Neural progenitor cell (in vitro differentiated cells): ENCODE measurements around the gene DGLUCY. TPM values are rescaled to one million over a fixed set of nuclear protein-coding genes. Genes with fewer than 3 reads are reported as not detected.

ENCODE experiments used
- DNase-seq: peaks from one replicate; pipeline ENCODE4 v3.0.0-alpha.2; 2016; ENCODE audit warnings: low spot score
- H2AFZ ChIP-seq: fragments of 200-600 bp; sonication (generic); replicated peaks from 2 replicates; pipeline ENCODE4 v1.6.1; 2016; ENCODE audit warnings: antibody characterized with exemption
- H3F3A ChIP-seq: fragments of 200-600 bp; sonication (generic); 2 replicates; pipeline ENCODE4 v1.6.1; 2016; ENCODE audit warnings: antibody characterized with exemption, low read depth
- H3K27ac ChIP-seq: fragments of 200-600 bp; sonication (generic); 2 replicates; pipeline ENCODE4 v1.5.1; 2016; ENCODE audit warnings: mild to moderate bottlenecking
- H3K27me3 ChIP-seq: fragments of 200-600 bp; sonication (generic); 2 replicates; pipeline ENCODE4 v1.6.1; 2016; ENCODE audit warnings: mild to moderate bottlenecking, moderate library complexity
- H3K36me3 ChIP-seq: fragments of 200-600 bp; sonication (generic); 2 replicates; pipeline ENCODE4 v1.5.1; 2016
- H3K4me1 ChIP-seq: fragments of 200-600 bp; sonication (generic); 2 replicates; pipeline ENCODE4 v1.6.1; 2016; ENCODE audit warnings: mixed run types
- H3K4me2 ChIP-seq: fragments of 200-600 bp; sonication (generic); 2 replicates; pipeline ENCODE4 v1.6.1; 2016
- H3K4me3 ChIP-seq: fragments of 200-600 bp; sonication (generic); 2 replicates; pipeline ENCODE4 v1.5.1; 2016
- H3K79me2 ChIP-seq: fragments of 200-600 bp; sonication (generic); 2 replicates; pipeline ENCODE4 v1.6.1; 2016; ENCODE audit warnings: low read depth
- H3K9ac ChIP-seq: fragments of 200-600 bp; sonication (generic); 2 replicates; pipeline ENCODE4 v1.6.1; 2016
- H3K9me3 ChIP-seq: fragments of 200-600 bp; sonication (generic); 2 replicates; pipeline ENCODE4 v1.5.1; 2016; ENCODE audit warnings: low read depth
- H4K20me1 ChIP-seq: fragments of 200-600 bp; sonication (generic); 2 replicates; pipeline ENCODE4 v1.6.1; 2016; ENCODE audit warnings: low read depth
- H3K27ac Mint-ChIP-seq: 3 replicates; pipeline ENCODE4 v1.8.0; 2021; ENCODE audit warnings: mixed read lengths
- H3K27me3 Mint-ChIP-seq: 2 replicates; pipeline ENCODE4 v1.8.0; 2022; ENCODE audit warnings: low read depth, mild to moderate bottlenecking, inconsistent platforms, moderate library complexity, mixed read lengths; ENCODE audit not compliant: insufficient read depth
- H3K36me3 Mint-ChIP-seq: 3 replicates; pipeline ENCODE4 v1.8.0; 2021; ENCODE audit warnings: mixed read lengths
- H3K4me1 Mint-ChIP-seq: 3 replicates; pipeline ENCODE4 v1.8.0; 2021; ENCODE audit warnings: mixed read lengths
- H3K4me3 Mint-ChIP-seq: 3 replicates; pipeline ENCODE4 v1.8.0; 2021; ENCODE audit warnings: mild to moderate bottlenecking, moderate library complexity, mixed read lengths
- H3K9me3 Mint-ChIP-seq: 3 replicates; pipeline ENCODE4 v1.8.0; 2020; ENCODE audit warnings: mixed read lengths
- CTCF ChIP-seq: fragments of 200-600 bp; sonication (generic); IDR thresholded peaks from 2 replicates; pipeline ENCODE4 v1.5.1; 2017; ENCODE audit warnings: antibody characterized with exemption, mild to moderate bottlenecking
- EZH2 ChIP-seq: fragments of 200-600 bp; sonication (generic); IDR thresholded peaks from 2 replicates; pipeline ENCODE4 v1.6.1; 2017; ENCODE audit warnings: antibody characterized with exemption, mild to moderate bottlenecking, moderate library complexity
- EZH2phosphoT487 ChIP-seq: fragments of 200-600 bp; sonication (generic); IDR thresholded peaks from 2 replicates; pipeline ENCODE4 v1.6.1; 2017; ENCODE audit warnings: antibody characterized with exemption
- total RNA-seq: library from RNA; depleted of rRNA; stranded (reverse); fragments of >200 nt; gene quantifications from 2 replicates; pipeline ENCODE4 v1.2.3, GENCODE V29; 2015; ENCODE audit warnings: low replicate concordance

The DGLUCY gene
- total RNA-seq, 1 donor from 2014 or later: 17.0 TPM

DNA sequence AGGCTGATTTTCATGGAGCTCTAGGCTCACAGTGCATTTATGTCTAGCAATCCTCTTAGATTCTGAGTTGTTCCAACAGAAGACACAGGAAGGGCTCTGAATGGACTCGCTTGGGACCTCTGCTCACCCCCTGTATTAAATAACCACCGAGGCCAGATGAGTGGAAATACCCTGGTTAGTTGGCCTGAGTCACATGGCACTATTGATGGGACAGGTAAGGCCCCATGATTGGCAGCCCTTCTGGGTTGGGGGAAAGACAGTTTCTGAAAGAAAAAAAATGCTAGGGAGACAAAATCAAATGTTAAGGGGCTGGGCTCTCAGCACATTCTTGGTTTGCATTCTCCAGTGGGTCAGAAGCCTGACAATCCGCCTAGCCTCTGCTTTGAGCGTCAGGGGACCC is 14.8 kb downstream of the DGLUCY start:
- Mint-ChIP-seq H3K4me1 (no peaks in the 10 kb centered on the region), H3K36me3 (peaks cover 3% of the 10 kb centered on the region), H3K27me3 (peaks cover 3% of the 10 kb centered on the region), H3K27ac (no peak overlapping the region), H3K4me3 (no peak overlapping the region), H3K9me3 (peaks cover 4% of the 10 kb centered on the region)
- H3K4me3 ChIP-seq: no peak overlapping the region
- H3K27me3 ChIP-seq: no peaks in the 10 kb centered on the region
- no peak overlapping the region for H3K9ac ChIP-seq
- peaks cover 1% of the 10 kb centered on the region for H3K4me1 ChIP-seq
- no peak overlapping the region for H2AFZ ChIP-seq
- no peaks in the 10 kb centered on the region for H4K20me1 ChIP-seq
- no peak overlapping the region for H3K4me2 ChIP-seq
- no peaks in the 10 kb centered on the region for H3K79me2 ChIP-seq
- TF ChIP-seq EZH2 (no peak), EZH2phosphoT487 (no peak)
- DNase-seq: no peak
- H3K27ac ChIP-seq: no peak overlapping the region
- no peaks in the 10 kb centered on the region for H3K36me3 ChIP-seq
- H3F3A ChIP-seq: no peaks in the 10 kb centered on the region
- H3K9me3 ChIP-seq: no peaks in the 10 kb centered on the region

GRCh38 chr14:91129261-91129660 is 15.4 kb downstream of the DGLUCY start:
- H3K4me3 ChIP-seq: no peak overlapping the region
- peaks cover 5% of the 10 kb centered on the region for H3K4me1 ChIP-seq
- TF ChIP-seq EZH2phosphoT487 (no peak), CTCF (no peak), EZH2 (no peak)
- Mint-ChIP-seq H3K4me1 (no peaks in the 10 kb centered on the region), H3K27me3 (peaks cover 3% of the 10 kb centered on the region), H3K36me3 (peaks cover 3% of the 10 kb centered on the region), H3K9me3 (peaks cover 4% of the 10 kb centered on the region), H3K4me3 (no peak overlapping the region), H3K27ac (no peak overlapping the region)
- H3K4me2 ChIP-seq: no peak overlapping the region
- H3K9ac ChIP-seq: no peak overlapping the region
- no peaks in the 10 kb centered on the region for H3K36me3 ChIP-seq
- H4K20me1 ChIP-seq: no peaks in the 10 kb centered on the region
- no peaks in the 10 kb centered on the region for H3K27me3 ChIP-seq
- no peak overlapping the region for H3K27ac ChIP-seq
- no peak overlapping the region for H2AFZ ChIP-seq
- no peaks in the 10 kb centered on the region for H3F3A ChIP-seq
- no peaks in the 10 kb centered on the region for H3K9me3 ChIP-seq
- DNase-seq: no peak
- H3K79me2 ChIP-seq: no peaks in the 10 kb centered on the region

DNA sequence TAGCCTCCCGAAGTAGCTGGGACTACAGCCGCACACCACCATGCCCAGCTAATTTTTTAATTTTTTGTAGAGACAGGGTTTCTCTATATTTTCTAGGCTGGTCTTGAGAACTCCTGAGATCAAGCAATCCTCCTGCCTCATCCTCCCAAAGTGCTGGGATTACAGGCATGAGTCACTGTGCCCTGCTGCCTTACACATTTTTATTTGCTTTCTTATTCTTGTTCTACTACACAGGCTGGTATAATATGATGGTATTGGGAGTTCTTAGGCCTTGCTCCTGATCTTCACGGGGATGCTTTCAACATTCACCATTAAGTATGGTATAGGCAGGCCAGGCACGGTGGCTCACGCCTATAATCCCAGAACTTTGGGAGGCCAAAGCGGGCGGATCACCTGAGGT is 21.2 kb downstream of the DGLUCY start:
- no peaks in the 10 kb centered on the region for H3K27me3 Mint-ChIP-seq
- Histone ChIP-seq H3K9me3 (no peaks in the 10 kb centered on the region), H3K27ac (no peak overlapping the region), H3K79me2 (no peaks in the 10 kb centered on the region), H3K4me1 (peaks cover 5% of the 10 kb centered on the region), H3K9ac (no peak overlapping the region), H3K27me3 (no peaks in the 10 kb centered on the region), H3K4me2 (no peak overlapping the region), H4K20me1 (no peaks in the 10 kb centered on the region), H3K4me3 (no peak overlapping the region), H3K36me3 (no peaks in the 10 kb centered on the region), H3F3A (no peaks in the 10 kb centered on the region), H2AFZ (no peak overlapping the region)
- peak overlapping the region; percentile 14 for H3K27ac Mint-ChIP-seq
- H3K4me1 Mint-ChIP-seq: no peaks in the 10 kb centered on the region
- no peaks in the 10 kb centered on the region for H3K36me3 Mint-ChIP-seq
- no peak for DNase-seq
- TF ChIP-seq EZH2phosphoT487: no peak
- no peak for TF ChIP-seq CTCF
- TF ChIP-seq EZH2: no peak
- H3K9me3 Mint-ChIP-seq: no peaks in the 10 kb centered on the region
- no peak overlapping the region for H3K4me3 Mint-ChIP-seq

GRCh38 chr14:91138511-91139359 is 24.9 kb downstream of the DGLUCY start:
- Mint-ChIP-seq H3K27me3 (no peaks in the 10 kb centered on the region), H3K4me1 (no peaks in the 10 kb centered on the region), H3K36me3 (no peaks in the 10 kb centered on the region), H3K27ac (no peak overlapping the region), H3K9me3 (no peaks in the 10 kb centered on the region), H3K4me3 (no peak overlapping the region)
- TF ChIP-seq CTCF (peak; percentile 55), EZH2 (no peak)
- no peak overlapping the region for H3K4me2 ChIP-seq
- H3K27me3 ChIP-seq: no peaks in the 10 kb centered on the region
- DNase-seq: peak; percentile 31
- H3K36me3 ChIP-seq: no peaks in the 10 kb centered on the region
- H3K9ac ChIP-seq: no peak overlapping the region
- no peaks in the 10 kb centered on the region for H3K9me3 ChIP-seq
- no peaks in the 10 kb centered on the region for H4K20me1 ChIP-seq
- peaks cover 4% of the 10 kb centered on the region for H3K4me1 ChIP-seq
- no peak overlapping the region for H2AFZ ChIP-seq
- H3K27ac ChIP-seq: no peak overlapping the region
- H3K4me3 ChIP-seq: no peak overlapping the region
- no peaks in the 10 kb centered on the region for H3F3A ChIP-seq
- no peaks in the 10 kb centered on the region for H3K79me2 ChIP-seq
